Fibroblast of skin of left biceps (primary cell): ENCODE measurements around the gene ULK2.
"Not testable (repeated sequence)": the region's sequence is repeated elsewhere in the genome, so short reads cannot be mapped to it uniquely, and the experiment has no call there.

Source experiments
- DNase-seq, 2 experiments: peaks; one replicate each; pipeline ENCODE4 v3.0.0-alpha.2; 2013; ENCODE audit warnings: low read depth in 2 of 2

ULK2 gene

GRCh38 chr17:19865021-19865420, 2.7 kb downstream of the ULK2 start:
- no peak for DNase-seq

- not testable (repeated sequence) for DNase-seq
These were observed 7.0 kb downstream of the ULK2 start for GRCh38 chr17:19860647-19861177.

GRCh38 chr17:19857640-19858039, 10.1 kb downstream of the ULK2 start:
- no peak for DNase-seq

- DNase-seq, result no peak
These were observed 33.8 kb downstream of the ULK2 start for GRCh38 chr17:19833914-19834313.

- no peak for DNase-seq
These were observed 37.7 kb downstream of the ULK2 start for GRCh38 chr17:19830061-19830460.

GRCh38 chr17:19812407-19812806, 55.3 kb downstream of the ULK2 start:
- DNase-seq, result no peak

GRCh38 chr17:19805006-19805405, 62.7 kb downstream of the ULK2 start:
- peak; percentile 1 to 3 for DNase-seq

- no peak for DNase-seq
These were observed 67.2 kb downstream of the ULK2 start for GRCh38 chr17:19800571-19800970.

- DNase-seq, result no peak
These were observed 67.9 kb downstream of the ULK2 start for GRCh38 chr17:19799796-19800195.

GRCh38 chr17:19796457-19796856, 71.3 kb downstream of the ULK2 start:
- DNase-seq, result no peak

- DNase-seq, result no peak
These were observed 75.7 kb downstream of the ULK2 start for GRCh38 chr17:19791918-19792550.

- no peak for DNase-seq
These were observed 79.9 kb downstream of the ULK2 start for GRCh38 chr17:19787733-19788357.

- no peak for DNase-seq
These were observed 81.9 kb downstream of the ULK2 start for GRCh38 chr17:19785854-19786253.

GRCh38 chr17:19781488-19782458, 86.0 kb downstream of the ULK2 start:
- DNase-seq, result no peak

GRCh38 chr17:19780846-19781245, 86.9 kb downstream of the ULK2 start:
- DNase-seq, result no peak

GRCh38 chr17:19773534-19773933, 94.2 kb downstream of the ULK2 start:
- no peak for DNase-seq

- DNase-seq, result no peak
These were observed 95.6 kb downstream of the ULK2 start for GRCh38 chr17:19771971-19772630.

GRCh38 chr17:19770985-19771735, 96.6 kb downstream of the ULK2 start:
- no peak for DNase-seq

- peak; percentile 46 to 53 for DNase-seq
These were observed 97.6 kb downstream of the ULK2 start for GRCh38 chr17:19769946-19770652.

- no peak for DNase-seq
These were observed 99.5 kb downstream of the ULK2 start for GRCh38 chr17:19768046-19768782.
